ENCODE data around the gene AKT1S1.
"Not testable (repeated sequence)": the region's sequence is repeated elsewhere in the genome, so short reads cannot be mapped to it uniquely, and the experiment has no call there.

The AKT1S1 gene

GRCh38 chr19:49877020-49877878 is at the start of gene AKT1S1, which contains the start of gene TBC1D17:
Gene AKT1S1 (minus strand): TSS chr19:49877355. CDS start chr19:49873295, 4,060 bp downstream.
Gene TBC1D17 (plus strand): TSS chr19:49877702. CDS start chr19:49877724, 22 bp downstream.
- peak; percentile 99 for DNase-seq (ENCODE audit: low spot score)

DNA sequence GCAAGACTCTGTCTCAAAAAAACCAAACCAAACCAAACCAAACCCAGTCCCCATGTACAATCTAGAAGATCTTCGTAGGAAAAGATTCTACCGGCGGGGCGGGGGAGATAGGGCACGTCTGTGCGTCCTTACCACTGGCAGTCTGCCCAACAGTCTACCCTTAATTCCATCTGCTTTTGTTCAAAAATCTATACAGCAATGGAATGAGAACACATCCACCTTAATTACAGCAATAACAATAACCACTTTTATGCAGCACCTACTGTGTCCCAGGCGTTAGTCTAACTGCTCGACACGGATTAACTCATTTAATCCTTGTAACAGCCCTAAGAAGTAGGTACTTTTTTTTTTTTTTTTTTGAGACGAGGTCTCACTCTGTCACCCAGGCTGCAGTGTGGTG is 49.4 kb upstream of the AKT1S1 start:
- DNase-seq (ENCODE audit: low spot score) = no peak

DNA sequence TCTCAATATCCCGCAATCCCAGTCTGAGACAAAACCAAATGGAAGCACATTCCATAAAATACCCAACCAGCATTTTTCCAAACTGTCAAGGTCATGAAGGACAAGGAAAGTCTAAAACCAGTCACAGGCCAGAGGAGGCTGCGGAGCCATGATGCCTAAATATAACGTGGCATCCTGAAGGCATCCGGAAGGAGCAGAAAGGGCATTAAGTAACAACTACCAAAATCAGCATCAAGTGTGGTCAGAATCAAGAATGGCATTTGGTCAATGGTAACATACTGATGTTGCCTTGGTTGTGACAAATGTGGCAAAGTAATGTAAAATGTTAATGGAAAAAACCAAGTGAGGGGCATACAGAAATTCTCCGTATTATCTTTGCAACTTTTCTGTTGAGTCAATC is 48.3 kb upstream of the AKT1S1 start:
- no peak for DNase-seq (ENCODE audit: low spot score)

DNA sequence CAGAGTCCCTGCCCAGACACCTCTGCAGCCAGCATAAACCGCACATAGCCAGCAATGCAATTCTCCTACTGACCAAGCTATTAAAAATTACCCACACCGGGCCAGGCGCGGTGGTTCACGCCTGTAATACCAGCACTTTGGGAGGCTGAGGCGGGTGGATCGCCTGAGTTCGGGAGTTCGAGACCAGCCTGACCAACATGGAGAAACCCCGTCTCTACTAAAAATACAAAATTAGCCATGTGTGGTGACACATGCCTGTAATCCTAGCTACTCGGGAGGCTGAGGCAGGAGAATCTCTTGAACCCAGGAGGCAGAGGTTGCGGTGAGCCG is 47.7 kb upstream of the AKT1S1 start:
- not testable (repeated sequence) for DNase-seq (ENCODE audit: low spot score)

GRCh38 chr19:49924004-49924880 is 47.1 kb upstream of the AKT1S1 start:
- no peak for DNase-seq (ENCODE audit: low spot score)

DNA sequence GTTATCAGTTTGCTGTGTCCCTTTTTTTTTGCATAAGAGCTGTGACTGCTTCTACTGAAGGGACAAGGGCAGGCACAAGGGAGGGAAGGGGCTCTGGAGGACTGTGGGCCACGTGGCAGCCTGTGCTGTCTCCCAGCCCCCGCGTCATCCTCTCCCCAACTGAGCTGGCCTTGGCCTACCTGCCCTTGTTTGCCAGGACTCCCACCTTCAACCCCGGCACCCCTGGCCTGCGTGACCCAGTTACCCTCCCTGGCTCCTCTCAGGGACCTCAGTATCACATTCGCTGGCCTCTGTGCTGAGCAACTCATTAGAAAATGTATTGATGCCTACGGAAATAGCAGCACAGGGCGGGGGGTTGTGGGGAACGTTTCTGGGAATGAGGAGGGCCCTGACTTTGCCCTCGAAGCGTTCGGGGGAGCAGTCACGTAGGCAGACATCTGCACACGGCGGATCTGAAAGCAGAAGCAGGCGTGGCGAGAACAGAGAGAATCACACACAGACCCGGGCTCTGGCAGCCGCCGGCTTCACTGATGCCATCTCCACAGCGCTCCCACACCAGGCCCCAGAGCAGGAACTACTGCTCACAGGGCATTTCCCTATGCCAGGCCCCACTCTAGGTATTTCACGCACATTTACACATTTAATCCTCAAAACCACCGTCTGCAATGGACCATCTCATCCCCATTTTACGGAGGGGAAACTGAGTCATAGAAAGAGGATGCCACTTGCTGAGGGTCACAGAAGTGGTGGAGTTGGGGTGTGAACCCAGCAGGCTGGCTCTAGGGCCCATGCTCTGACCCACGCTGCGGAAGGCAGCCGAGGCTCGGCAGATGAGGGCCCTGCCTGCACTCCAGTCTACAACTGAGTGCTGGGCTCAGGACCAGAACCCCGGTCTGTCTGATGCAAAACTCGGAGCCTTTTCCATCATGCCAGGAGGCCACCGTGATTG is 46.2 kb upstream of the AKT1S1 start:
- no peak for DNase-seq (ENCODE audit: low spot score)

- peak; percentile 82 for DNase-seq (ENCODE audit: low spot score)
Measured at GRCh38 chr19:49921871-49922795, 45.0 kb upstream of the AKT1S1 start.

DNA sequence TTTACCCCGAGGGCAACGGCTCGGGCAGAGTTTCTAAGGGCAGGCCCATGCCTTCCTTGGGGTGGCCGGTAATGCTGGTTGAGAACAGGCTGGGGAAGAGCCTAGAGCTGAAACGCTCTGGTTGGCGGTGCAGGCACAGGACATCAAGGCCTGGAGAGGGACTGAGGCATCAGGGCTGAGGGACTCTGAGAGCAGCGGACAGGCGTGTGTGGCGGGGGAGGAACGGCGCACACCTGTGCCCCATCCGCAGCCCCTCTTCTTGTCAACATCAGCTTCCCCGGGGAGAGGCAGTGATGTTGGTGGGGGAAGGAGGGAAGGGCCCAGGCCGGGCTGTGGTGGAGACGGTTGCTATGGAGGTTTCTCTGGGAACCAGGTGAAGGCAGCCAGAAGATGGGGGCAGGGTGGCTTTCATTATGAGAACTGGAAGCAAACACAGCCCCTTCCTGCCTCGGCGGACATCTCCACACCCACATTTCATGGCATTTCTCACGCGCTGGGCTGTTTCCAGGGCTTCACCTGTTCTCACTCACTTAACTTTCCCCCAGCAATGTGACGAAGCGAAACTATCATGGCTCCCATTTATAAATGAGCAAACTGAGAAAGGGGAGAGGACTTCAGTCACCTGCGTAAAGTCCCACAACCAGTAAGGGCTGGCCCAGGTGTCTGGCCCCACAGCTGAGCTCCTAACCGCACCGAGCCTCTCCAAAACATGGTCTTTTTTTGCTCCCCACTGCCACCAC is 43.6 kb upstream of the AKT1S1 start:
- DNase-seq (ENCODE audit: low spot score) = no peak

DNA sequence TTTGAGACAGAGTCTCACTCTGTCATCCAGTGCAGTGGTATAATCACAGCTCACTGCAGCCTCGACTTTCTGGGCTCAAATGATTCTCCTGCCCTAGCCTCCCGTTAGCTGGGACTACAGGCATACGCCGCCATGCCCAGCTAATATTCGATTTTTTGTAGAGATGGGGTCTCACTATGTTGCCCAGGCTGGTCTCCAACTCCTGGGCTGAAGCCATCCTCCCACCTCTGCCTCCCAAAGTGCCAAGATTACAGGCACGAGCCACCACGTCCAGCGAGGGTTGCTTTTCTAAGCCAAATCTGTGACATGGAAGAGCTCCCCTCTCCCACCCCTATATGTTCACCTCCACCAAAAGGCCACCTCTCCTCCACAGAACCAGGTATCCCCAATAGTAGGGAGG is 40.9 kb upstream of the AKT1S1 start:
- DNase-seq (ENCODE audit: low spot score) = no peak

GRCh38 chr19:49916839-49917733 is 39.9 kb upstream of the AKT1S1 start:
- no peak for DNase-seq (ENCODE audit: low spot score)

DNA sequence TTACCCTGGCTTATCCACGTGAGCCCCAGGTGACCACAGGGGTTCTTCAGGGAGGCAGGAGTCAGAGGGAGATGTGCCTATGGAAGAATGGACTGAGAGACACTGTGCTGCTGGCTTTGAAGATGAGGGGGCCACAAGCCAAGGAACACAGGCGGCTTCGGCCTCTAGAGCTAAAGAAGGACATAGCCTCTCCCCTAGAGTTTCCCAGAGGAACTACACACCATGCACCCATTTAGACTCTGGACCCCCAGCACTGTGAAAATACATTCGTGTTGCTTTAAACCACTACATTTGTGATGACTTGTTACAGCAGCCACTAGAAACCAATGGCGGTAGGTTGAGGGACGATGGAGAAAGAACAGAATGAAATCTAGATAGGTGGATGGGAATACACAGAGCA is 38.1 kb upstream of the AKT1S1 start:
- DNase-seq (ENCODE audit: low spot score) = no peak

- no peak for DNase-seq (ENCODE audit: low spot score)
Measured at GRCh38 chr19:49913720-49914119, 36.6 kb upstream of the AKT1S1 start.

- DNase-seq (ENCODE audit: low spot score) = no peak
Measured at GRCh38 chr19:49912965-49913685, 36.0 kb upstream of the AKT1S1 start.

DNA sequence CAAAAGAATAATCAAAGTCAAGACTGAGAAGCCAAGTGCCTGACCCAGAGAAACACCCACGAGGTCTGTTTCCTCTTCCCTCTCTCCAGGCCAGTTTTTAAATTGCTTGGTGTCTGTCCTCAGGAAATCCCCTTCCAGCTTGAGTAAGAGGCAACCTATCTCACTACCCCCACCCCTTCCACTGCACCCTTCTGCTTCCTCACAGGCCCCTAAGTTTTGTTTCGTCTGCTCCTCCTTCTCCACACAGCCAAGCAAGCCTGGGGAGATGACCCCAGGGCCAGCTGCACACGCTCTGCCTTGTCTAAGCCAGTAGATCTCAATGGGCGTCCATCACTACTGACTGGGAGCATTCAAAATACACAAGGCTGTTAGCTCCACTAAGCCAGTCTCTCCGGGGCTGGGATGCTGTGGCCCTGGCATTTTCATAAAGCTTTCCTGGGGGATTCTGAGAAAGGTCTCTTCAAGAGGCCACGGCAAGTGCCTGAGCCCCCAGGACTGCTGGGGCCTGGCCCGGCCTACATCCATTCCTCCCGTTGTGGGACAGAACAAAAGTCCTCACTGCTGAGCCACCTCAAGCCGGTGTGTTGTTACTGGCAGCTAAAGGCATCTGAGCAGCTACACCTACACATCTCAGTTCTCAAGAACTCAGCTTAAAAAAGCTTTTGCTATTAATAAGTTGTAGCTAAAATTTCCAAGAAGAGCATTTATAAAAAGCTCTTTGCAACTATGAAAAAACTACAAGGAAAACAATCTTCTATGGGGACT is 34.4 kb upstream of the AKT1S1 start:
- DNase-seq (ENCODE audit: low spot score) = no peak

GRCh38 chr19:49910179-49910578 is 33.0 kb upstream of the AKT1S1 start:
- no peak for DNase-seq (ENCODE audit: low spot score)

GRCh38 chr19:49908480-49909420 is 31.6 kb upstream of the AKT1S1 start:
- DNase-seq (ENCODE audit: low spot score) = no peak

Data from AG08396 (cell line).